ENCODE results near the gene CDSN.

- TF ChIP-seq GATA3 (IDR thresholded peaks at IDR 0.05; ENCODE audit: low read depth, low read length) (no peak), GATA2 (IDR thresholded peaks at IDR 0.05; ENCODE audit: low read depth, low read length) (no peak)
Measured at GRCh38 chr6:31158863-31159855, 38.9 kb upstream of the CDSN start.
